Progenitor cell of endocrine pancreas (in vitro differentiated cells): ENCODE measurements around the gene CCDC171. TPM values are rescaled to one million over a fixed set of nuclear protein-coding genes. Genes with fewer than 3 reads are reported as not detected.

Source experiments
- DNase-seq: peaks from one replicate; pipeline ENCODE4 v3.0.0; 2021; ENCODE audit warnings: low spot score; ENCODE audit not compliant: unreplicated experiment
- H3K27ac Mint-ChIP-seq: 2 replicates; pipeline ENCODE4 v1.8.0; 2021; ENCODE audit warnings: mild to moderate bottlenecking, moderate library complexity, mixed read lengths
- H3K27me3 Mint-ChIP-seq: 2 replicates; pipeline ENCODE4 v1.8.0; 2021; ENCODE audit warnings: mixed read lengths
- H3K36me3 Mint-ChIP-seq: 2 replicates; pipeline ENCODE4 v1.8.0; 2022; ENCODE audit warnings: mixed read lengths; ENCODE audit not compliant: insufficient read depth
- H3K4me1 Mint-ChIP-seq: 2 replicates; pipeline ENCODE4 v1.8.0; 2021; ENCODE audit warnings: low read depth, mixed read lengths
- H3K4me3 Mint-ChIP-seq: 2 replicates; pipeline ENCODE4 v1.8.0; 2021; ENCODE audit warnings: low read depth, mild to moderate bottlenecking, moderate library complexity, mixed read lengths
- H3K9me3 Mint-ChIP-seq: 2 replicates; pipeline ENCODE4 v1.8.0; 2021; ENCODE audit warnings: low read depth, mixed read lengths
- total RNA-seq: library from RNA; stranded (reverse); gene quantifications from 2 replicates; pipeline ENCODE4 v1.2.1, GENCODE V29; 2021
- TF ChIP-seq, protein P1 (sequence below): fragments of 200-600 bp; sonication (generic); IDR thresholded peaks from one replicate; pipeline ENCODE4 v1.5.0; 2021; ENCODE audit warnings: antibody characterized with exemption, mild to moderate bottlenecking; ENCODE audit not compliant: unreplicated experiment

CCDC171 gene
- total RNA-seq, 1 donor from 2014 or later = 5.1 TPM

DNA sequence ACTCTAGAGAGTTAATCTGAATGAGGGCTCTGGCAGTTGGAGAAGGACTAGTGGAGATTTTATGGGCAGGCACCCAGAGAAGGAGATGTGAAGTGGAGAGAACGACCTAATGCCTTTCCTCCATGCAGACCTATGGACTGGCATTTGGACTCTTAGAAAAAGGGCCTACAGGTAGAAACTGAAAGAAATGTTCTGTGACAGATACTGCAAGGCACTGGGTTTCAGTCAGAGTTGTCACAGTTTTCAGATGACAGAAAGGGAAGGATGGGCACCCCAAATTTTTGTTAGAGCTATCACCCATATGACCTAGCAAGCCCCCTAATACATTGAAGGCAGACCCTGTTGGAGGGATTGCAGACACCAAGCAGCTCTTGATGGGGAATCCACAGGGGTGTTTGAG lies 406.8 kb downstream of the CCDC171 start:
- H3K36me3 Mint-ChIP-seq = no peaks in the 10 kb centered on the region
- H3K27ac Mint-ChIP-seq = no peak overlapping the region
- no peak overlapping the region for H3K4me3 Mint-ChIP-seq
- TF ChIP-seq, protein P1, sequence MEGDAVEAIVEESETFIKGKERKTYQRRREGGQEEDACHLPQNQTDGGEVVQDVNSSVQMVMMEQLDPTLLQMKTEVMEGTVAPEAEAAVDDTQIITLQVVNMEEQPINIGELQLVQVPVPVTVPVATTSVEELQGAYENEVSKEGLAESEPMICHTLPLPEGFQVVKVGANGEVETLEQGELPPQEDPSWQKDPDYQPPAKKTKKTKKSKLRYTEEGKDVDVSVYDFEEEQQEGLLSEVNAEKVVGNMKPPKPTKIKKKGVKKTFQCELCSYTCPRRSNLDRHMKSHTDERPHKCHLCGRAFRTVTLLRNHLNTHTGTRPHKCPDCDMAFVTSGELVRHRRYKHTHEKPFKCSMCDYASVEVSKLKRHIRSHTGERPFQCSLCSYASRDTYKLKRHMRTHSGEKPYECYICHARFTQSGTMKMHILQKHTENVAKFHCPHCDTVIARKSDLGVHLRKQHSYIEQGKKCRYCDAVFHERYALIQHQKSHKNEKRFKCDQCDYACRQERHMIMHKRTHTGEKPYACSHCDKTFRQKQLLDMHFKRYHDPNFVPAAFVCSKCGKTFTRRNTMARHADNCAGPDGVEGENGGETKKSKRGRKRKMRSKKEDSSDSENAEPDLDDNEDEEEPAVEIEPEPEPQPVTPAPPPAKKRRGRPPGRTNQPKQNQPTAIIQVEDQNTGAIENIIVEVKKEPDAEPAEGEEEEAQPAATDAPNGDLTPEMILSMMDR = no peak
- no peaks in the 10 kb centered on the region for H3K9me3 Mint-ChIP-seq
- H3K27me3 Mint-ChIP-seq = no peaks in the 10 kb centered on the region
- no peak for DNase-seq
- no peaks in the 10 kb centered on the region for H3K4me1 Mint-ChIP-seq

DNA sequence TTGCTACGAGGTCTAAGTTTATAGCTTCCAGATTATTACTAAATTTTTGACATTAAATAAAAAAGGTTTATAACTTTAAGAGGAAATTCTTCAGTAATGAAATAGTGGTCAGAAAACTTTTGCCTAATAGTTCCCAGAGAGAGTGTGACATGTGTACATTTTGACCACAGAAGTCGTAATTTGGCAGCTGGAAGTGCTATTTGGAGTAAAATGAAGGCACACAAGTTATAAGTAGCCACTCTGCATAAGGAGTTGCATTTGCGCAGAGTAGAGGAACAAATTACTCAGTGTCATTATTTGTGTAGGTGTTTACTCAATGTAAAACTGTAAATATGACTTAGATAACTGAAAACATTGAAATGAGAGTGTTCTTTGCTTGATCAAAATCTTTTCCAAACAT lies 408.4 kb downstream of the CCDC171 start:
- Mint-ChIP-seq H3K4me1 (no peaks in the 10 kb centered on the region), H3K27me3 (no peaks in the 10 kb centered on the region), H3K36me3 (no peaks in the 10 kb centered on the region), H3K4me3 (no peak overlapping the region), H3K27ac (no peak overlapping the region), H3K9me3 (no peaks in the 10 kb centered on the region)
- DNase-seq = no peak
- TF ChIP-seq, protein P1 = no peak

GRCh38 chr9:15965246-15965745 lies 412.5 kb downstream of the CCDC171 start:
- TF ChIP-seq, protein P1 = no peak

DNA sequence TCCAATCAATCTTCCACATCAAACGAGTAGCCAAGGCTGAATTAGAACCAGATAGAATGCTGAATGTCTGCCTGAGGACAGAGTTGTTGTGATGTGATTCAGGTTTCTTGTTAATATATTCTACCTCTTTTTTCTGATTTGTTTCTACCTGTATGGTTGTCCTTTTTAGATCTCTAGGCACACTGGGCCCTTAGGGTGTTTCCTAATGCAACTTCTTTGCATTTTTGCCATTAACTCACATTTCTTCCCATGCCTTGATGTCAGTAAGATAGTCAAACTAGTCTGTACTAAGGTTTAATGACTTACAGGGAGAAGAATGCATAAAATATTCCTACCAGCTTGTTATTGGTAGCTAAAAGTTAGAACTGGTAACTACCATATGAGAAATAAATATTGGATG lies 413.6 kb downstream of the CCDC171 start:
- Mint-ChIP-seq H3K27me3 (no peaks in the 10 kb centered on the region), H3K4me3 (no peak overlapping the region), H3K9me3 (no peaks in the 10 kb centered on the region), H3K4me1 (no peaks in the 10 kb centered on the region), H3K36me3 (no peaks in the 10 kb centered on the region), H3K27ac (no peak overlapping the region)
- TF ChIP-seq, protein P1 = no peak
- no peak for DNase-seq

More at GRCh38 chr9:15965246-15965745, 412.5 kb downstream of the CCDC171 start:
- H3K36me3 Mint-ChIP-seq = no peaks in the 10 kb centered on the region
- no peak overlapping the region for H3K4me3 Mint-ChIP-seq
- no peak for DNase-seq
- no peak overlapping the region for H3K27ac Mint-ChIP-seq
- H3K27me3 Mint-ChIP-seq = no peaks in the 10 kb centered on the region
- H3K4me1 Mint-ChIP-seq = no peaks in the 10 kb centered on the region
- no peaks in the 10 kb centered on the region for H3K9me3 Mint-ChIP-seq

GRCh38 chr9:15967068-15967467 lies 414.2 kb downstream of the CCDC171 start:
- no peaks in the 10 kb centered on the region for H3K36me3 Mint-ChIP-seq
- H3K27me3 Mint-ChIP-seq = no peaks in the 10 kb centered on the region
- TF ChIP-seq, protein P1 = no peak
- H3K9me3 Mint-ChIP-seq = no peaks in the 10 kb centered on the region
- DNase-seq = no peak
- H3K4me1 Mint-ChIP-seq = no peaks in the 10 kb centered on the region
- H3K27ac Mint-ChIP-seq = no peak overlapping the region
- H3K4me3 Mint-ChIP-seq = no peak overlapping the region
